Uterus (tissue), 4 donors: ENCODE results near the gene LAYN. TPM values are rescaled to one million over a fixed set of nuclear protein-coding genes. Genes with fewer than 3 reads are reported as not detected.

Experiments
- DNase-seq, 2 donors: peaks; one replicate each; pipeline ENCODE4 v3.0.0-alpha.2; 2019 to 2020
- H3K27ac ChIP-seq, 2 donors: fragments of 200-600 bp; sonication (generic); 1 replicate in 1 of 2; 2 replicates in 1 of 2; pipeline ENCODE4 v1.5.1; 2016 to 2018
- H3K27me3 ChIP-seq, 2 donors: fragments of 200-600 bp; sonication (generic); one replicate each; pipeline ENCODE4 v1.5.1; 2018 to 2019; ENCODE audit warnings: control low read depth in 1 of 2
- H3K36me3 ChIP-seq, 2 donors: fragments of 200-600 bp; sonication (generic); one replicate each; pipeline ENCODE4 v1.5.1; 2019; ENCODE audit warnings: control low read depth in 1 of 2
- H3K4me1 ChIP-seq, 2 donors: fragments of 200-600 bp; sonication (generic); one replicate each; pipeline ENCODE4 v1.5.1; 2018 to 2019; ENCODE audit warnings: control low read depth in 1 of 2
- H3K4me3 ChIP-seq, 2 donors: fragments of 200-600 bp; sonication (generic); 1 replicate in 1 of 2; 2 replicates in 1 of 2; pipeline ENCODE4 v1.5.1; 2018 to 2019; ENCODE audit warnings: mild to moderate bottlenecking in 1 of 2
- H3K9me3 ChIP-seq, 2 donors: fragments of 200-600 bp; sonication (generic); one replicate each; pipeline ENCODE4 v1.5.1; 2019; ENCODE audit warnings: control low read depth in 1 of 2
- CTCF ChIP-seq, 4 experiments: fragments of 200-600 bp in 2 of 4; fragments of 450-650 bp in 2 of 4; sonication (generic) in 2 of 4; IDR thresholded peaks; one replicate each; pipeline ENCODE4 v1.5.1; 2016 to 2019; ENCODE audit warnings: antibody characterized with exemption in 4 of 4, mild to moderate bottlenecking in 2 of 4, moderate library complexity in 1 of 4
- POLR2A ChIP-seq, 2 donors: fragments of 450-650 bp; IDR thresholded peaks; one replicate each; pipeline ENCODE4 v1.6.1; 2016; ENCODE audit warnings: antibody characterized with exemption in 2 of 2, mild to moderate bottlenecking in 1 of 2, moderate library complexity in 1 of 2
- intact Hi-C: fragments of 100-400 bp; cut with DNase I; formaldehyde crosslinking; loops from one replicate; pipeline ENCODE4 v1.15.1; 2023; ENCODE audit warnings: low total_unique reads
- total RNA-seq, 4 donors: library from RNA; depleted of rRNA in 3 of 4; stranded (reverse); fragments of >200 nt in 3 of 4; gene quantifications; one replicate each; pipeline versions ENCODE4 v1.1.0 to v1.2.4, GENCODE V29; 2014 to 2023
- donor health status: DM: yes; HTN: yes; CAD: no.

The LAYN gene
- total RNA-seq, 4 donors from 2014 or later: 8.5 to 58.2 (median 37.1) TPM

GRCh38 chr11:111598559-111598958 lies 58.0 kb downstream of the LAYN start:
- Histone ChIP-seq H3K4me1 (no peaks in the 10 kb centered on the region), H3K27ac (peak overlapping the region; percentile 43 to 47), H3K9me3 (no peaks in the 10 kb centered on the region), H3K36me3 (no peaks in the 10 kb centered on the region), H3K27me3 (no peaks in the 10 kb centered on the region), H3K4me3 (no peak overlapping the region)
- DNase-seq: peak; percentile 61 to 65
- intact Hi-C loops: no loop called here
- TF ChIP-seq POLR2A (IDR thresholded peaks at IDR 0.05) (no peak), CTCF (IDR thresholded peaks at IDR 0.05) (no peak)

GRCh38 chr11:111601636-111601978 lies 61.1 kb downstream of the LAYN start:
- intact Hi-C loops: loop anchor here (5.0 kb wide), 1 partner anchor 166 kb away; the partner anchor contains the start of gene PPP2R1B
- Histone ChIP-seq H3K4me1 (no peaks in the 10 kb centered on the region), H3K4me3 (peak overlapping the region; percentile 87 to 88), H3K27ac (peak overlapping the region; percentile 97 to 98), H3K27me3 (no peaks in the 10 kb centered on the region), H3K9me3 (no peaks in the 10 kb centered on the region), H3K36me3 (no peaks in the 10 kb centered on the region)
- DNase-seq: no peak
- TF ChIP-seq POLR2A (IDR thresholded peaks at IDR 0.05): no peak
- TF ChIP-seq CTCF (IDR thresholded peaks at IDR 0.05): no peak

- Histone ChIP-seq H3K4me3 (peak within 1 kb of the TSS; percentile 87 to 88), H3K4me1 (no peaks in the 10 kb centered on the region), H3K27me3 (no peaks in the 10 kb centered on the region), H3K27ac (peak within 1 kb of the TSS; percentile 97 to 98), H3K36me3 (no peaks in the 10 kb centered on the region), H3K9me3 (no peaks in the 10 kb centered on the region)
- TF ChIP-seq POLR2A (IDR thresholded peaks at IDR 0.05) (peak in 1 of 2 donors; percentile 67), CTCF (IDR thresholded peaks at IDR 0.05) (peak; percentile 85 to 100 (median 96))
- DNase-seq: peak; percentile 94 to 97
- intact Hi-C loops: loop anchor here (5.0 kb wide), 1 partner anchor 165 kb away; the partner anchor contains the start of gene PPP2R1B
These were observed 61.7 kb downstream of the LAYN start, which contains the start of gene SIK2 for GRCh38 chr11:111601979-111602864. Gene SIK2 (plus strand): TSS chr11:111602449. CDS start chr11:111602564, 115 bp downstream.

- no peaks in the 10 kb centered on the region for H3K27me3 ChIP-seq
- H3K27ac ChIP-seq: peak overlapping the region; percentile 97 to 98
- DNase-seq: peak in 1 of 2 donors; percentile 23
- no peaks in the 10 kb centered on the region for H3K36me3 ChIP-seq
- no peaks in the 10 kb centered on the region for H3K4me1 ChIP-seq
- intact Hi-C loops: loop anchor here (5.0 kb wide), 1 partner anchor 164 kb away; the partner anchor contains the start of gene PPP2R1B
- H3K4me3 ChIP-seq: peak overlapping the region; percentile 87 to 88
- no peak for TF ChIP-seq CTCF (IDR thresholded peaks at IDR 0.05)
- TF ChIP-seq POLR2A (IDR thresholded peaks at IDR 0.05): peak in 1 of 2 donors; percentile 6
- H3K9me3 ChIP-seq: no peaks in the 10 kb centered on the region
These were observed 62.5 kb downstream of the LAYN start for GRCh38 chr11:111602865-111603610.
